ENCODE data around the gene CCSER1.

GRCh38 chr4:90237751-90238530, 110.7 kb downstream of the CCSER1 start:
- TF ChIP-seq, protein P1, sequence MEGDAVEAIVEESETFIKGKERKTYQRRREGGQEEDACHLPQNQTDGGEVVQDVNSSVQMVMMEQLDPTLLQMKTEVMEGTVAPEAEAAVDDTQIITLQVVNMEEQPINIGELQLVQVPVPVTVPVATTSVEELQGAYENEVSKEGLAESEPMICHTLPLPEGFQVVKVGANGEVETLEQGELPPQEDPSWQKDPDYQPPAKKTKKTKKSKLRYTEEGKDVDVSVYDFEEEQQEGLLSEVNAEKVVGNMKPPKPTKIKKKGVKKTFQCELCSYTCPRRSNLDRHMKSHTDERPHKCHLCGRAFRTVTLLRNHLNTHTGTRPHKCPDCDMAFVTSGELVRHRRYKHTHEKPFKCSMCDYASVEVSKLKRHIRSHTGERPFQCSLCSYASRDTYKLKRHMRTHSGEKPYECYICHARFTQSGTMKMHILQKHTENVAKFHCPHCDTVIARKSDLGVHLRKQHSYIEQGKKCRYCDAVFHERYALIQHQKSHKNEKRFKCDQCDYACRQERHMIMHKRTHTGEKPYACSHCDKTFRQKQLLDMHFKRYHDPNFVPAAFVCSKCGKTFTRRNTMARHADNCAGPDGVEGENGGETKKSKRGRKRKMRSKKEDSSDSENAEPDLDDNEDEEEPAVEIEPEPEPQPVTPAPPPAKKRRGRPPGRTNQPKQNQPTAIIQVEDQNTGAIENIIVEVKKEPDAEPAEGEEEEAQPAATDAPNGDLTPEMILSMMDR (IDR thresholded peaks at IDR 0.05): no peak
- TF ChIP-seq POLR2A (IDR thresholded peaks at IDR 0.05; ENCODE audit: low read depth): no peak
- TF ChIP-seq POLR2AphosphoS5 (IDR thresholded peaks at IDR 0.05): no peak
- TF ChIP-seq EP300 (IDR thresholded peaks at IDR 0.05): no peak

Measured in esophagus muscularis mucosa (tissue), 4 donors.